H1 (cell line): ENCODE data around the gene RPUSD4. TPM values are rescaled to one million over a fixed set of nuclear protein-coding genes. Genes with fewer than 3 reads are reported as not detected.

Experiments
- CTCF ChIA-PET: fragments of 300-600 bp; sonication (Branson Sonifier 250); formaldehyde crosslinking; loops from one replicate; lab custom pipeline; 2021; ENCODE audit not compliant: partially characterized antibody; lab: Charles Lee
- POLR2A ChIA-PET: fragments of 300-600 bp; sonication (Branson Sonifier 250); formaldehyde crosslinking; loops from one replicate; lab custom pipeline; 2021; ENCODE audit warnings: inconsistent platforms; ENCODE audit not compliant: partially characterized antibody; lab: Charles Lee
- DNase-seq, 2 experiments: peaks; one replicate each; pipeline versions ENCODE4 v3.0.0 to v3.0.0-alpha.2; 2010 to 2022; ENCODE audit warnings: low spot score in 2 of 2, low read depth in 1 of 2, mixed read lengths in 1 of 2
- FAIRE-seq: peaks from 2 replicates; lab custom pipeline; 2011; peaks lifted over from hg19 to GRCh38; lab: Jason Lieb, UNC
- H2AFZ ChIP-seq: 2 replicates; pipeline ENCODE4 v1.8.1; 2012; ENCODE audit warnings: low read length, inconsistent platforms
- H2AK5ac ChIP-seq: 2 replicates; pipeline ENCODE4 v1.6.1; 2013; ENCODE audit warnings: low read depth, low read length
- H2BK120ac ChIP-seq: replicated peaks from 2 replicates; pipeline ENCODE3; 2013; ENCODE audit warnings: low read depth, low read length, inconsistent platforms
- H2BK12ac ChIP-seq: 2 replicates; pipeline ENCODE4 v1.6.1; 2013; ENCODE audit warnings: low read depth, low read length
- H2BK15ac ChIP-seq: 2 replicates; pipeline ENCODE4 v1.6.1; 2013; ENCODE audit warnings: low read length
- H2BK20ac ChIP-seq: 2 replicates; pipeline ENCODE4 v1.6.1; 2013; ENCODE audit warnings: low read length
- H2BK5ac ChIP-seq: 2 replicates; pipeline ENCODE4 v1.6.1; 2013; ENCODE audit warnings: low read depth, low read length
- H3K14ac ChIP-seq: 2 replicates; pipeline ENCODE4 v1.6.1; 2013; ENCODE audit warnings: inconsistent platforms; ENCODE audit not compliant: insufficient read length
- H3K18ac ChIP-seq: 2 replicates; pipeline ENCODE4 v1.6.1; 2013; ENCODE audit warnings: low read length; ENCODE audit errors: extremely low read depth
- H3K23ac ChIP-seq: 2 replicates; pipeline ENCODE4 v1.6.1; 2013; ENCODE audit warnings: inconsistent platforms; ENCODE audit not compliant: insufficient read length
- H3K23me2 ChIP-seq: 2 replicates; pipeline ENCODE4 v1.6.1; 2013; ENCODE audit warnings: low read depth, low read length
- H3K27ac ChIP-seq: 2 replicates; pipeline ENCODE4 v1.6.1; 2011; ENCODE audit warnings: low read depth, low read length, inconsistent platforms
- H3K27me3 ChIP-seq, 4 experiments: replicated peaks in 1 of 4; 1 replicate in 1 of 4; 2 replicates in 3 of 4; pipeline versions ENCODE4 v1.6.1 to v1.8.1; 2011 to 2013; ENCODE audit warnings: low read length in 3 of 4, mild to moderate bottlenecking in 3 of 4, inconsistent platforms in 2 of 4, mixed read lengths in 2 of 4, moderate library complexity in 1 of 4; ENCODE audit not compliant: control insufficient read depth in 3 of 4, insufficient read depth in 3 of 4; ENCODE audit errors: extremely low read depth in 1 of 4
- H3K36me3 ChIP-seq, 4 experiments: 2 replicates each; pipeline versions ENCODE4 v1.6.1 to v1.8.1; 2011 to 2013; ENCODE audit warnings: mild to moderate bottlenecking in 4 of 4, low read length in 3 of 4, moderate library complexity in 2 of 4, control low read depth in 1 of 4, inconsistent platforms in 1 of 4; ENCODE audit not compliant: insufficient read depth in 4 of 4, control insufficient read depth in 2 of 4
- H3K4ac ChIP-seq: replicated peaks from 2 replicates; pipeline ENCODE3; 2013; ENCODE audit warnings: low read length, low read depth, mixed read lengths, inconsistent platforms; ENCODE audit not compliant: insufficient read length
- H3K4me1 ChIP-seq, 4 experiments: replicated peaks in 1 of 4; 1 replicate in 1 of 4; 2 replicates in 3 of 4; pipeline versions ENCODE4 v1.6.1 to v1.8.1; 2011 to 2013; ENCODE audit warnings: low read length in 3 of 4, inconsistent platforms in 2 of 4, mixed read lengths in 1 of 4; ENCODE audit not compliant: insufficient read depth in 4 of 4, control insufficient read depth in 3 of 4
- H3K4me2 ChIP-seq, 2 experiments: 2 replicates each; pipeline versions ENCODE4 v1.6.1 to v1.8.1; 2011 to 2013; ENCODE audit warnings: low read depth in 2 of 2, low read length in 2 of 2, control low read depth in 1 of 2, inconsistent platforms in 1 of 2, mild to moderate bottlenecking in 1 of 2; ENCODE audit not compliant: insufficient read depth in 1 of 2
- H3K4me3 ChIP-seq, 4 experiments: fragments of 200-600, 300-600 bp in 1 of 4; sonication (generic), shearing (Covaris generic), sonication (Bioruptor Twin) in 1 of 4; 2 replicates each; pipeline versions ENCODE4 v1.5.1 to v1.8.1; 2011 to 2016; ENCODE audit warnings: low read length in 4 of 4, low read depth in 3 of 4, control low read depth in 2 of 4, inconsistent platforms in 2 of 4, mild to moderate bottlenecking in 2 of 4, mixed read lengths in 1 of 4, moderate library complexity in 1 of 4; ENCODE audit not compliant: insufficient read depth in 2 of 4; ENCODE audit errors: extremely low read depth in 1 of 4
- H3K56ac ChIP-seq: replicated peaks from 2 replicates; pipeline ENCODE3; 2013; ENCODE audit warnings: low read depth, mild to moderate bottlenecking, mixed read lengths, low read length, inconsistent platforms; ENCODE audit not compliant: insufficient read length
- H3K79me1 ChIP-seq: 2 replicates; pipeline ENCODE4 v1.6.1; 2013; ENCODE audit warnings: low read depth, low read length, control low read depth
- H3K79me2 ChIP-seq, 2 experiments: 2 replicates each; pipeline versions ENCODE4 v1.6.1 to v1.8.1; 2012 to 2013; ENCODE audit warnings: low read length in 2 of 2, mild to moderate bottlenecking in 2 of 2, inconsistent platforms in 1 of 2; ENCODE audit not compliant: insufficient read depth in 2 of 2, control insufficient read depth in 1 of 2
- H3K9ac ChIP-seq, 4 experiments: replicated peaks in 1 of 4; 1 replicate in 1 of 4; 2 replicates in 3 of 4; pipeline versions ENCODE4 v1.6.1 to v1.8.1; 2011 to 2013; ENCODE audit warnings: low read depth in 3 of 4, low read length in 3 of 4, control low read depth in 2 of 4, mild to moderate bottlenecking in 2 of 4, moderate library complexity in 2 of 4, inconsistent platforms in 1 of 4; ENCODE audit errors: extremely low read depth in 1 of 4
- H3K9me3 ChIP-seq, 2 experiments: 2 replicates each; pipeline versions ENCODE4 v1.6.1 to v1.8.1; 2012 to 2013; ENCODE audit warnings: mild to moderate bottlenecking in 2 of 2, moderate library complexity in 2 of 2, control low read depth in 1 of 2, inconsistent platforms in 1 of 2, low read depth in 1 of 2, low read length in 1 of 2, mixed read lengths in 1 of 2; ENCODE audit not compliant: insufficient read depth in 2 of 2
- H4K20me1 ChIP-seq, 2 experiments: replicated peaks in 1 of 2; 2 replicates each; pipeline versions ENCODE3 to v1.8.1; 2011 to 2013; ENCODE audit warnings: inconsistent platforms in 2 of 2, low read length in 2 of 2, mild to moderate bottlenecking in 1 of 2; ENCODE audit not compliant: insufficient read depth in 2 of 2, control insufficient read depth in 1 of 2
- H4K5ac ChIP-seq: 2 replicates; pipeline ENCODE4 v1.6.1; 2013; ENCODE audit warnings: low read length, low read depth, mixed read lengths, inconsistent platforms; ENCODE audit not compliant: insufficient read length
- H4K8ac ChIP-seq: 2 replicates; pipeline ENCODE4 v1.8.0; 2013; ENCODE audit warnings: mild to moderate bottlenecking, moderate library complexity, low read length, inconsistent platforms; ENCODE audit not compliant: insufficient read depth; ENCODE audit errors: extremely low read depth
- H4K91ac ChIP-seq: replicated peaks from 2 replicates; pipeline ENCODE3; 2013; ENCODE audit warnings: low read length, mixed read lengths, inconsistent platforms; ENCODE audit not compliant: insufficient read length
- WGBS, 2 experiments: shearing (Covaris generic) in 1 of 2; methylation state at CpG; one replicate each; pipeline versions ENCODE4 v1.1.6 to v1.1.7; 2013 to 2015; ENCODE audit warnings: low lambda C conversion rate in 2 of 2, mixed read lengths in 2 of 2, inconsistent platforms in 1 of 2, low coverage in 1 of 2, missing lambda C conversion rate in 1 of 2; ENCODE audit not compliant: insufficient replicate concordance in 2 of 2, insufficient coverage in 1 of 2, insufficient read length in 1 of 2; ENCODE audit errors: extremely low coverage in 1 of 2, missing lambda C conversion rate in 1 of 2; 5-methylcytosine and 5-hydroxymethylcytosine counted together
- polyA plus RNA-seq, 7 experiments: library from polyadenylated mRNA; depleted of rRNA in 3 of 7; stranded (reverse) in 5 of 7; unstranded in 2 of 7; fragments of >200 nt in 5 of 7; fragments of 200-250 nt in 2 of 7; gene quantifications; 1 replicate in 5 of 7; 2 replicates in 1 of 7; 4 replicates in 1 of 7; pipeline versions ENCODE4 v1.2.1 to v1.2.3, GENCODE V29; 2011 to 2013; ENCODE audit warnings: missing spikeins in 2 of 7, mixed read lengths in 2 of 7
- total RNA-seq: library from RNA; stranded (reverse); fragmentation: NEBNext Ultra II Directional; extraction: Animal tissue kit (Norgen Biotek cat#: 25700); gene quantifications from 2 replicates; pipeline ENCODE4 v1.2.1, GENCODE V29; 2021

The RPUSD4 gene
- total and polyA plus RNA-seq, 2 of the 8 experiments (the other 6 are each of a cell fraction or from before 2014, with no cell fraction given), result 36.1 to 50.7 TPM

- Histone ChIP-seq H3K23ac (no peak overlapping the region), H3K4me3 (no peak overlapping the region), H4K20me1 (peaks cover 2 to 3% of the 10 kb centered on the region in 2 experiments), H2AFZ (no peak overlapping the region), H3K79me2 (no peaks in the 10 kb centered on the region), H4K91ac (no peak overlapping the region), H2BK12ac (no peak overlapping the region), H2BK120ac (no peak overlapping the region), H4K5ac (no peak overlapping the region), H3K14ac (no peak overlapping the region), H3K4me2 (no peak overlapping the region), H2BK20ac (no peak overlapping the region), H3K23me2 (no peaks in the 10 kb centered on the region; the same call in 1 of the 2 replicates), H3K56ac (no peak overlapping the region), H3K79me1 (no peaks in the 10 kb centered on the region), H3K27ac (no peak overlapping the region), H3K18ac (no peak overlapping the region), H3K9me3 (peaks cover 7% of the 10 kb centered on the region in 2 experiments; a peak in 3 of 4 replicates), H3K36me3 (peaks cover 27 to 87% (median 69%) of the 10 kb centered on the region in 4 experiments), H4K8ac (no peak overlapping the region), H3K4me1 (no peaks in the 10 kb centered on the region), H2BK15ac (no peak overlapping the region), H2BK5ac (no peak overlapping the region), H2AK5ac (no peak overlapping the region), H3K9ac (no peak overlapping the region), H3K4ac (no peak overlapping the region), H3K27me3 (no peaks in the 10 kb centered on the region)
- ChIA-PET POLR2A (interaction anchor here (1.2 to 4.1 kb wide), 2 partner anchors 9 to 66 kb away, joined by 3 to 18 read pairs; partner anchors contain the start of genes FAM118B, FOXRED1, RPUSD4 and SRPRA), CTCF (interaction anchor here (0.6 to 3.2 kb wide), 3 partner anchors 9 to 283 kb away, joined by 3 to 10 read pairs (median 3); no protein-coding TSS in a partner anchor)
- no peak for DNase-seq
- WGBS, 2 experiments, result 75% methylated on average over 8 of the region's 8 CpGs; no CpG with 5 or more reads in 1 of the 2 experiments
- FAIRE-seq, result no peak
Observed at GRCh38 chr11:126202646-126203359, 8.6 kb downstream of the RPUSD4 start.
